Activated CD8-positive, alpha-beta T cell treated with anti-CD3 and anti-CD28 coated beads for 36 hours (primary cell): Measurements from ENCODE around the gene VKORC1. TPM values are rescaled to one million over a fixed set of nuclear protein-coding genes. Genes with fewer than 3 reads are reported as not detected.

Experiments
- ATAC-seq: fragments of 200-7000 bp; cut with Tn5 transposase; one replicate; pipeline ENCODE4 v1.10.0; 2021; ENCODE audit warnings: mild to moderate bottlenecking, moderate library complexity
- CTCF ChIA-PET: fragments of 350-600 bp; sonication (Branson Sonifier 250); formaldehyde crosslinking; loops from one replicate; lab custom pipeline; 2021; ENCODE audit warnings: antibody characterized with exemption; lab: Charles Lee
- POLR2A ChIA-PET: fragments of 350-600 bp; sonication (Branson Sonifier 250); formaldehyde crosslinking; loops from one replicate; lab custom pipeline; 2021; ENCODE audit warnings: antibody characterized with exemption; lab: Charles Lee
- DNase-seq: peaks from one replicate; pipeline ENCODE4 v3.0.0-alpha.2; 2020
- H3K27ac Mint-ChIP-seq: one replicate; pipeline ENCODE4 v1.8.0; 2021; ENCODE audit warnings: mild to moderate bottlenecking, mixed read lengths
- H3K27me3 Mint-ChIP-seq: one replicate; pipeline ENCODE4 v1.8.0; 2021; ENCODE audit warnings: mixed read lengths
- H3K36me3 Mint-ChIP-seq: one replicate; pipeline ENCODE4 v1.8.0; 2021; ENCODE audit warnings: low read depth, mixed read lengths
- H3K4me1 Mint-ChIP-seq: one replicate; pipeline ENCODE4 v1.8.0; 2021; ENCODE audit warnings: low read depth, mixed read lengths
- H3K4me3 Mint-ChIP-seq: one replicate; pipeline ENCODE4 v1.8.0; 2021; ENCODE audit warnings: mild to moderate bottlenecking, moderate library complexity, mixed read lengths
- H3K9me3 Mint-ChIP-seq: one replicate; pipeline ENCODE4 v1.8.0; 2021; ENCODE audit warnings: mixed read lengths
- intact Hi-C: fragments of 100-400 bp; cut with micrococcal nuclease; formaldehyde crosslinking; loops from one replicate; pipeline ENCODE4 v1.10.0; 2022
- total RNA-seq, 2 experiments: library from RNA; stranded (reverse); gene quantifications; one replicate each; pipeline ENCODE4 v1.2.3, GENCODE V29; 2021
- TF ChIP-seq, protein P1 (sequence below): fragments of 200-600 bp; IDR thresholded peaks from one replicate; pipeline ENCODE4 v1.8.0; 2022; ENCODE audit warnings: antibody characterized with exemption, mild to moderate bottlenecking

VKORC1 gene
- total RNA-seq, 2 experiments from 2014 or later, result 68.5 to 71.5 TPM

DNA sequence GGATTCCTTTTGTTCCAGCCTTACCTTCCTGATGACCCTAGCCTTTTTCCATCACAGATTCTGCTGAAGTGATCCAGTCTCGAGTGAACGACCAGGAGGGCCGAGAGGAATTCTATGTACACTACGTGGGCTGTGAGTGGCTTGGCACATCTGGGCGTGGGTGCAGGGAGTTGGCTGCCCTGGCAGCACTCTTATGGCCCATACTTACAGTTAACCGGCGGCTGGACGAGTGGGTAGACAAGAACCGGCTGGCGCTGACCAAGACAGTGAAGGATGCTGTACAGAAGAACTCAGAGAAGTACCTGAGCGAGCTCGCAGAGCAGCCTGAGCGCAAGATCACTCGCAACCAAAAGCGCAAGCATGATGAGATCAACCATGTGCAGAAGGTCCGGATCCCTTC lies 25.5 kb upstream of the VKORC1 start:
- H3K36me3 Mint-ChIP-seq, result peaks cover 32% of the 10 kb centered on the region
- H3K27ac Mint-ChIP-seq, result no peak overlapping the region
- intact Hi-C loops, result no loop called here
- no peaks in the 10 kb centered on the region for H3K27me3 Mint-ChIP-seq
- ChIA-PET POLR2A (interaction anchor here (0.6 to 3.3 kb wide), 5 partner anchors 12 to 166 kb away, joined by 3 to 12 read pairs (median 3); partner anchors contain the start of gene BCKDK), CTCF (interaction anchor here (1.2 to 3.3 kb wide), 3 partner anchors 11 to 136 kb away, joined by 3 to 15 read pairs (median 3); no protein-coding TSS in a partner anchor)
- DNase-seq (no peak), ATAC-seq (no peak)
- H3K4me3 Mint-ChIP-seq, result no peak overlapping the region
- peaks cover 19% of the 10 kb centered on the region for H3K4me1 Mint-ChIP-seq
- H3K9me3 Mint-ChIP-seq, result no peaks in the 10 kb centered on the region
- TF ChIP-seq, protein P1, sequence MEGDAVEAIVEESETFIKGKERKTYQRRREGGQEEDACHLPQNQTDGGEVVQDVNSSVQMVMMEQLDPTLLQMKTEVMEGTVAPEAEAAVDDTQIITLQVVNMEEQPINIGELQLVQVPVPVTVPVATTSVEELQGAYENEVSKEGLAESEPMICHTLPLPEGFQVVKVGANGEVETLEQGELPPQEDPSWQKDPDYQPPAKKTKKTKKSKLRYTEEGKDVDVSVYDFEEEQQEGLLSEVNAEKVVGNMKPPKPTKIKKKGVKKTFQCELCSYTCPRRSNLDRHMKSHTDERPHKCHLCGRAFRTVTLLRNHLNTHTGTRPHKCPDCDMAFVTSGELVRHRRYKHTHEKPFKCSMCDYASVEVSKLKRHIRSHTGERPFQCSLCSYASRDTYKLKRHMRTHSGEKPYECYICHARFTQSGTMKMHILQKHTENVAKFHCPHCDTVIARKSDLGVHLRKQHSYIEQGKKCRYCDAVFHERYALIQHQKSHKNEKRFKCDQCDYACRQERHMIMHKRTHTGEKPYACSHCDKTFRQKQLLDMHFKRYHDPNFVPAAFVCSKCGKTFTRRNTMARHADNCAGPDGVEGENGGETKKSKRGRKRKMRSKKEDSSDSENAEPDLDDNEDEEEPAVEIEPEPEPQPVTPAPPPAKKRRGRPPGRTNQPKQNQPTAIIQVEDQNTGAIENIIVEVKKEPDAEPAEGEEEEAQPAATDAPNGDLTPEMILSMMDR, result no peak

DNA sequence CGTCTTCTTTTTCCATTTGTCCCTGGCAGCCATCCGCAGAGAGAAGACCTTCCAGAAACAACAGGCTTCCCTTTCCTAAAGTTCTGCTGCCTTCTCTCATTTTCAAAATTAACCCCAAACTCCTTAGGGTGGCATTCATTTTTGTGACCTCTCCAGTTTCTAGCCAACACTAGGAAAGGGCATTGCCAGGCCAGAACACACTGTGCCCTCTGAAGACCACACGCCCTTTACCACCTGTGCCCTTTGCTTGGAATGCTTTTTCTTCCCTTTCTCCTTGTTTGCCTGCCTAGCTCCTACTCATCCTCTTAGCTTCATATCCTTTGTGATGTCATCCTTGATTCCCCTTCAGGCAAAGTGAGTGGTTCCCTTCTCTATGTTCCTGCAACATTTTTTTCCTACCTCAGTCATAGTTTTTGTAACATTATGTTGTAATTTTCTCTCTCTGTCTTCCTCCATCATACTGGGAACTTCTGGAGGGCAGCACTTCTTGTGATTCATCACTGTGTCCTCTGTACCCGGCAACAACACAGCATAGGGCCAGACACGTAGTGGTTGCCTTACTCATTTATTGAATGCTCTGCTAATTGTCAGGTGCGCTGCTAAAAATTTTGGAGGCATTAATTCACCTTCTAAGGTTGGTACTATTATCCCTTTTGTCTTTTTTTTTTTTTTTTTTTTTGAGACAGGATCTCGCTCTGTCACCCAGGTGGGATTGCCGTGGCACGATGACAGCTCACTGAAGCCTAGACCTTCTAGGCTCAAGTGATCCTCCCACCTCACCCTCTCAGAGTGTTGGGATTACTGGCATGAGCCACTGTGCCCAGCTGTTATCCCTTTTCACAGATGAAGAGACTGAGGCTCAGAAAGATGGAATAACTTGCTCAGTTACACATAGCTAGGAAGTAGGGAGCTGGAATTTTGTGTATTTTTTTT lies 23.9 kb upstream of the VKORC1 start:
- POLR2A ChIA-PET, result interaction anchor here (0.6 to 2.5 kb wide), 9 partner anchors 11 to 160 kb away, joined by 3 to 13 read pairs (median 4); partner anchors contain the start of genes BCKDK, FUS, PRSS8 and VKORC1
- Mint-ChIP-seq H3K9me3 (no peaks in the 10 kb centered on the region), H3K4me3 (peak overlapping the region; percentile 87), H3K27ac (peak overlapping the region; percentile 79), H3K36me3 (peaks cover 24% of the 10 kb centered on the region), H3K27me3 (no peaks in the 10 kb centered on the region), H3K4me1 (peaks cover 23% of the 10 kb centered on the region)
- ATAC-seq (no peak), DNase-seq (no peak)
- TF ChIP-seq, protein P1, result no peak
- CTCF ChIA-PET, result interaction anchor here (2.7 kb wide), 1 partner anchor 24 kb away, joined by 16 read pairs; no protein-coding TSS in a partner anchor
- intact Hi-C loops, result loop anchor here (10.0 kb wide), 1 partner anchor 56 kb away; no protein-coding TSS in a partner anchor

DNA sequence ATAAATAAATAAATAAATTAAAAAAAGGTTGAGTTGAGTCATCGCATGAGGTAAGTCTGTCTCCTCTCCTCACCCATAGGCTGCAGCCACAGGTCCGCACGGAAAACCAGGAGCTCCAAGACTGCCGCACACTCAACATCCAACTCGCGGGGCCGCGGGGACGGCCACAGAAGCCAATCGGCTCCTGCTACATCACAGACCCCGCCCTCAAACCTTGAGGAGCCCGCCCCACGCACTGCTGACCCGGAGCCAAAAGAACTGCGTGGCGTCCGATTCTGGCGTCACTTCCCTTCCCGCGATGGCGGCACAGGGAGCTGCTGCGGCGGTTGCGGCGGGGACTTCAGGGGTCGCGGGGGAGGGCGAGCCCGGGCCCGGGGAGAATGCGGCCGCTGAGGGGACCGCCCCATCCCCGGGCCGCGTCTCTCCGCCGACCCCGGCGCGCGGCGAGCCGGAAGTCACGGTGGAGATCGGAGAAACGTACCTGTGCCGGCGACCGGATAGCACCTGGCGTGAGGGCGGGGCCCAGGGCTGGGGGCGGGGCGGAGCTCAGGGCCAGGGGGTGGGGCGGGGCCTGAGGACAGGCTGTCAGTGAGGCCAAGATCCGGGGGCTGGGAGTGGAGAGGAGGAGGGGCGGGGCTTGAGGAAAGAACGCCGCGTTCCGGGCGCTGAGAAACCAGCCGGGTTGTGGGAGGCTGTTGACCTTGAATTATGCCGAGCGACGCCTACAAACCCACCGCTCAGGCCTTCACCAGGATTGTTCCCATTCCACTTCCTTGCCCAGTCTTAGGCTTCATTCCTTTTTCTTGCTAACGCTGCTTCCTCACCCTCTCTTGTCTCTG lies 23.0 kb upstream of the VKORC1 start, which contains the start of gene KAT8:
KAT8 (plus strand) TSS at position 281 of the 839 bp plus-strand sequence; CDS start at position 299, 18 bp downstream.
- DNase-seq, result peak; percentile 99
- no peaks in the 10 kb centered on the region for H3K27me3 Mint-ChIP-seq
- intact Hi-C loops, result loop anchor here (10.0 kb wide), 1 partner anchor 57 kb away; no protein-coding TSS in a partner anchor
- ChIA-PET CTCF (interaction anchor here (0.6 to 2.7 kb wide), 4 partner anchors 25 to 164 kb away, joined by 3 to 16 read pairs (median 3); no protein-coding TSS in a partner anchor), POLR2A (interaction anchor here (0.6 to 2.5 kb wide), 15 partner anchors 9 to 159 kb away, joined by 3 to 13 read pairs (median 5); partner anchors contain the start of genes BCKDK, FUS, PRSS8 and ZNF646)
- no peaks in the 10 kb centered on the region for H3K9me3 Mint-ChIP-seq
- H3K4me1 Mint-ChIP-seq, result peaks cover 23% of the 10 kb centered on the region
- peak within 1 kb of the TSS; percentile 87 for H3K4me3 Mint-ChIP-seq
- H3K27ac Mint-ChIP-seq, result peak within 1 kb of the TSS; percentile 86
- peaks cover 25% of the 10 kb centered on the region for H3K36me3 Mint-ChIP-seq
- peak; percentile 95 for ATAC-seq
- TF ChIP-seq, protein P1, result no peak

DNA sequence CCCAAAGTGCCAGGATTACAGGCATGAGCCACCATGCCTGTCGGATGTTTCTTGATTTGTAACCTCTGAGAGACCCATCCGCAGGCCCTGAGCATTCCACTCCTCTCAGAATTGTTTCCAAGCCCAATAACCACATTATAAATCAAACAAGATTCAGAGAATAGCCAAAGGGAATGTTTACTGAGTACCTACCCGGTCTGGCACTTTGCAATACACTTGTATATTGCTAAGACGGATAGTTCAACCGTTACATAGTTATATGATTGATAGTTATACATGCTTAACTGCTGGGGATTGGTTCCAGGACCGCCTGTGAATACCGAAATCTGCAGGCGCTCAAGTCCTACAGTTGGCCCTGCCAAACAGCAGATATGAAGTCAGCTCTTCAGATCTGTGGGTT lies 19.9 kb upstream of the VKORC1 start:
- TF ChIP-seq, protein P1, result no peak
- H3K27me3 Mint-ChIP-seq, result no peaks in the 10 kb centered on the region
- intact Hi-C loops, result loop anchor here (10.0 kb wide), 1 partner anchor 60 kb away; no protein-coding TSS in a partner anchor
- peak overlapping the region; percentile 55 for H3K27ac Mint-ChIP-seq
- ChIA-PET POLR2A (interaction anchor here (0.7 to 1.0 kb wide), 2 partner anchors 20 to 70 kb away, joined by 3 to 4 read pairs; partner anchors contain the start of gene VKORC1), CTCF (interaction anchor here (2.9 kb wide), 1 partner anchor 28 kb away, joined by 10 read pairs; no protein-coding TSS in a partner anchor)
- H3K9me3 Mint-ChIP-seq, result no peaks in the 10 kb centered on the region
- ATAC-seq (no peak), DNase-seq (no peak)
- H3K36me3 Mint-ChIP-seq, result peaks cover 21% of the 10 kb centered on the region
- peaks cover 33% of the 10 kb centered on the region for H3K4me1 Mint-ChIP-seq
- H3K4me3 Mint-ChIP-seq, result no peak overlapping the region
